H9 (cell line): ENCODE measurements around the gene YBEY. TPM values are rescaled to one million over a fixed set of nuclear protein-coding genes. Genes with fewer than 3 reads are reported as not detected.

ENCODE experiments used
- DNase-seq: peaks from one replicate; pipeline ENCODE4 v3.0.0-alpha.2; 2017
- H2AFZ ChIP-seq: one replicate; pipeline ENCODE4 v1.6.1; 2013; ENCODE audit warnings: mild to moderate bottlenecking, low read length, control low read depth, moderate library complexity
- H2AK5ac ChIP-seq: 2 replicates; pipeline ENCODE4 v1.6.1; 2013; ENCODE audit warnings: low read length, control low read depth, mixed read lengths; ENCODE audit not compliant: insufficient read length
- H2BK120ac ChIP-seq: one replicate; pipeline ENCODE4 v1.6.1; 2013; ENCODE audit warnings: low read depth, mild to moderate bottlenecking, low read length, control low read depth, inconsistent platforms; ENCODE audit not compliant: poor library complexity, severe bottlenecking
- H2BK12ac ChIP-seq: 2 replicates; pipeline ENCODE4 v1.6.1; 2013; ENCODE audit warnings: low read length, control low read depth, mixed read lengths, low read depth; ENCODE audit not compliant: insufficient read length
- H2BK15ac ChIP-seq: 2 replicates; pipeline ENCODE4 v1.6.1; 2013; ENCODE audit warnings: low read depth, low read length, control low read depth
- H2BK20ac ChIP-seq: one replicate; pipeline ENCODE4 v1.6.1; 2013; ENCODE audit warnings: low read depth, mild to moderate bottlenecking, low read length, control low read depth, inconsistent platforms; ENCODE audit not compliant: poor library complexity, severe bottlenecking
- H2BK5ac ChIP-seq: 2 replicates; pipeline ENCODE4 v1.6.1; 2013; ENCODE audit warnings: low read length, control low read depth, mixed read lengths; ENCODE audit not compliant: insufficient read length
- H3K14ac ChIP-seq: 2 replicates; pipeline ENCODE4 v1.6.1; 2013; ENCODE audit warnings: low read length, control low read depth; ENCODE audit not compliant: insufficient read depth
- H3K18ac ChIP-seq: 2 replicates; pipeline ENCODE4 v1.6.1; 2013; ENCODE audit warnings: low read depth, mild to moderate bottlenecking, mixed read lengths, low read length, control low read depth; ENCODE audit not compliant: insufficient read length
- H3K23ac ChIP-seq: 2 replicates; pipeline ENCODE4 v1.6.1; 2013; ENCODE audit warnings: low read length, control low read depth, mixed read lengths, low read depth; ENCODE audit not compliant: insufficient read length
- H3K23me2 ChIP-seq: 2 replicates; pipeline ENCODE4 v1.6.1; 2013; ENCODE audit warnings: low read depth, mild to moderate bottlenecking, mixed read lengths, low read length, control low read depth; ENCODE audit not compliant: insufficient read length, poor library complexity, severe bottlenecking
- H3K27ac ChIP-seq: 2 replicates; pipeline ENCODE4 v1.5.1; 2013; ENCODE audit warnings: low read length, control low read depth, mixed read lengths, low read depth; ENCODE audit not compliant: insufficient read length
- H3K27me3 ChIP-seq: 2 replicates; pipeline ENCODE4 v1.6.1; 2013; ENCODE audit warnings: low read length, control low read depth, inconsistent platforms; ENCODE audit not compliant: insufficient read depth
- H3K4ac ChIP-seq: 2 replicates; pipeline ENCODE4 v1.6.1; 2013; ENCODE audit warnings: low read depth, mild to moderate bottlenecking, control low read depth, inconsistent platforms, low read length, moderate library complexity
- H3K4me1 ChIP-seq: 2 replicates; pipeline ENCODE4 v1.6.1; 2013; ENCODE audit warnings: low read length, control low read depth, inconsistent platforms; ENCODE audit not compliant: insufficient read depth
- H3K4me2 ChIP-seq: 2 replicates; pipeline ENCODE4 v1.6.1; 2013; ENCODE audit warnings: low read length, control low read depth, mixed read lengths; ENCODE audit not compliant: insufficient read length, insufficient read depth
- H3K56ac ChIP-seq: 2 replicates; pipeline ENCODE4 v1.6.1; 2013; ENCODE audit warnings: low read depth, mild to moderate bottlenecking, mixed read lengths, low read length, control low read depth; ENCODE audit not compliant: insufficient read length
- H3K79me1 ChIP-seq: 2 replicates; pipeline ENCODE4 v1.6.1; 2013; ENCODE audit warnings: low read depth, mild to moderate bottlenecking, moderate library complexity, low read length, control low read depth, inconsistent platforms; ENCODE audit not compliant: insufficient read depth, poor library complexity, severe bottlenecking
- H3K79me2 ChIP-seq: 2 replicates; pipeline ENCODE4 v1.6.1; 2013; ENCODE audit warnings: low read length, control low read depth, inconsistent platforms; ENCODE audit not compliant: insufficient read depth
- H3K9ac ChIP-seq: 2 replicates; pipeline ENCODE4 v1.6.1; 2013; ENCODE audit warnings: low read length, control low read depth, mixed read lengths; ENCODE audit not compliant: insufficient read length; ENCODE audit errors: extremely low read depth
- H3K9me3 ChIP-seq: one replicate; pipeline ENCODE4 v1.6.1; 2013; ENCODE audit warnings: low read depth, low read length, inconsistent platforms; ENCODE audit not compliant: control insufficient read depth
- H3T11ph ChIP-seq: one replicate; pipeline ENCODE4 v1.6.1; 2013; ENCODE audit warnings: mild to moderate bottlenecking, low read length, control low read depth, inconsistent platforms
- H4K20me1 ChIP-seq: one replicate; pipeline ENCODE4 v1.6.1; 2013; ENCODE audit not compliant: control insufficient read depth, insufficient read length, insufficient read depth
- H4K5ac ChIP-seq: 2 replicates; pipeline ENCODE4 v1.6.1; 2013; ENCODE audit warnings: low read depth, mild to moderate bottlenecking, mixed read lengths, low read length, control low read depth; ENCODE audit not compliant: insufficient read length
- H4K8ac ChIP-seq: replicated peaks from 2 replicates; pipeline ENCODE4 v1.6.1; 2013; ENCODE audit warnings: low read length, control low read depth, mixed read lengths, low read depth; ENCODE audit not compliant: insufficient read length
- H4K91ac ChIP-seq: 2 replicates; pipeline ENCODE4 v1.6.1; 2013; ENCODE audit warnings: low read depth, mild to moderate bottlenecking, moderate library complexity, mixed read lengths, low read length, control low read depth; ENCODE audit not compliant: insufficient read length
- H3K27ac Mint-ChIP-seq, 3 experiments: 2 replicates in 2 of 3; 3 replicates in 1 of 3; pipeline ENCODE4 v1.8.0; 2020 to 2021; ENCODE audit warnings: mixed read lengths in 3 of 3, mild to moderate bottlenecking in 1 of 3, moderate library complexity in 1 of 3
- H3K27me3 Mint-ChIP-seq: 2 replicates; pipeline ENCODE4 v1.8.0; 2021; ENCODE audit warnings: low read depth, mild to moderate bottlenecking, moderate library complexity, mixed read lengths
- H3K36me3 Mint-ChIP-seq, 3 experiments: 2 replicates in 2 of 3; 3 replicates in 1 of 3; pipeline ENCODE4 v1.8.0; 2020 to 2021; ENCODE audit warnings: low read depth in 3 of 3, mixed read lengths in 3 of 3; ENCODE audit not compliant: insufficient read depth in 1 of 3
- H3K4me1 Mint-ChIP-seq, 2 experiments: 2 replicates each; pipeline ENCODE4 v1.8.0; 2020; ENCODE audit warnings: mixed read lengths in 2 of 2
- H3K4me3 Mint-ChIP-seq, 2 experiments: 2 replicates in 1 of 2; 3 replicates in 1 of 2; pipeline ENCODE4 v1.8.0; 2020 to 2021; ENCODE audit warnings: mild to moderate bottlenecking in 2 of 2, mixed read lengths in 2 of 2, moderate library complexity in 1 of 2
- H3K9me3 Mint-ChIP-seq, 2 experiments: 2 replicates in 1 of 2; 3 replicates in 1 of 2; pipeline ENCODE4 v1.8.0; 2020; ENCODE audit warnings: mild to moderate bottlenecking in 2 of 2, mixed read lengths in 2 of 2, moderate library complexity in 1 of 2
- WGBS: extraction: QIAGEN DNeasy Blood & Tissue Kit; methylation state at CpG from one replicate; pipeline ENCODE4 v1.1.7; 2013; ENCODE audit warnings: missing lambda C conversion rate, low lambda C conversion rate, mixed read lengths; ENCODE audit not compliant: insufficient read length; ENCODE audit errors: extremely low coverage; 5-methylcytosine and 5-hydroxymethylcytosine counted together
- total RNA-seq: library from RNA; stranded (reverse); gene quantifications from 2 replicates; pipeline ENCODE4 v1.2.1, GENCODE V29; 2021
- TF ChIP-seq, protein P1 (sequence below): fragments of 200-600 bp; sonication (generic); conservative IDR thresholded peaks from 3 replicates; pipeline ENCODE4 v1.8.0; 2021; ENCODE audit warnings: antibody characterized with exemption, mild to moderate bottlenecking

Gene YBEY
- total RNA-seq, 1 experiment from 2014 or later = 26.2 TPM

DNA sequence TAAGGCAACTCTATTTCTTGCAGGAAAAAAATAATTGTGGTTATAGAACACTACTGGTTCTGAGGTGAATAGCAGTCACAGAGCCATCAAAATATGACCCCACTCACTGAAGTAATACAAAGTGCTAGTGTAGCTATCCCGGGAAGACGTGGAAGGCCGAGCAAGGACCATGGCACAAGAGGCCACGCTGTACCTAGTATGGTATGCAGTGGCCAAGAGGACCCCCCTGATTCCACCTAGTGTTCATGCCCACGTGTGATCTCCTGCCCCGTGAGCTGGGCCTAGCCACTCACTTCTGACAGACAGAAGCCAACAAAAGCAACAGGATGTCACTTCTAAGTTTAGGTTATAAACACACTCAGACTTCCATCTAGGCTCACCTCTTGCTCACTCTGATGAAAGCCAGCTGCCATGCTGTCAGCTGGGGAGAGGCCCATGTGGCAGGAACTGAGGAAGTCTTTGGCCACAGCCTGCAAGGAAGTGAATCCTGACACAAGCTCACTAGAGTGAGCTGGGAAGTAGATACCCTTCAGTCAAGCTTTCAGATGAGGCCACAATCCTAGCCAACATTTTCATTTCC lies 35.9 kb upstream of the YBEY start:
- H4K8ac ChIP-seq = no peak overlapping the region
- no peak overlapping the region for H3K56ac ChIP-seq
- no peaks in the 10 kb centered on the region for H3K27me3 ChIP-seq
- H4K91ac ChIP-seq = no peak overlapping the region
- no peak overlapping the region for H3K4me2 ChIP-seq
- no peak overlapping the region for H4K5ac ChIP-seq
- H2BK5ac ChIP-seq = no peak overlapping the region
- H3K27ac Mint-ChIP-seq = peak overlapping the region in 1 of 3 experiments; percentile 45; a peak in 2 of 7 replicates
- H3K4me1 ChIP-seq = no peaks in the 10 kb centered on the region
- H3K36me3 Mint-ChIP-seq = peaks cover 58 to 91% (median 83%) of the 10 kb centered on the region in 3 experiments
- no peaks in the 10 kb centered on the region for H3K9me3 ChIP-seq
- no CpG with 5 or more reads among the region's 6 CpGs for WGBS
- H3K23me2 ChIP-seq = no peaks in the 10 kb centered on the region
- no peak overlapping the region for H3K18ac ChIP-seq
- H3K4me3 Mint-ChIP-seq = no peak overlapping the region
- H3K79me2 ChIP-seq = no peaks in the 10 kb centered on the region
- no peak overlapping the region for H2AFZ ChIP-seq
- no peak overlapping the region for H3K9ac ChIP-seq
- no peak overlapping the region for H3K27ac ChIP-seq
- H3K4ac ChIP-seq = no peak overlapping the region
- no peaks in the 10 kb centered on the region for H3K9me3 Mint-ChIP-seq
- TF ChIP-seq, protein P1, sequence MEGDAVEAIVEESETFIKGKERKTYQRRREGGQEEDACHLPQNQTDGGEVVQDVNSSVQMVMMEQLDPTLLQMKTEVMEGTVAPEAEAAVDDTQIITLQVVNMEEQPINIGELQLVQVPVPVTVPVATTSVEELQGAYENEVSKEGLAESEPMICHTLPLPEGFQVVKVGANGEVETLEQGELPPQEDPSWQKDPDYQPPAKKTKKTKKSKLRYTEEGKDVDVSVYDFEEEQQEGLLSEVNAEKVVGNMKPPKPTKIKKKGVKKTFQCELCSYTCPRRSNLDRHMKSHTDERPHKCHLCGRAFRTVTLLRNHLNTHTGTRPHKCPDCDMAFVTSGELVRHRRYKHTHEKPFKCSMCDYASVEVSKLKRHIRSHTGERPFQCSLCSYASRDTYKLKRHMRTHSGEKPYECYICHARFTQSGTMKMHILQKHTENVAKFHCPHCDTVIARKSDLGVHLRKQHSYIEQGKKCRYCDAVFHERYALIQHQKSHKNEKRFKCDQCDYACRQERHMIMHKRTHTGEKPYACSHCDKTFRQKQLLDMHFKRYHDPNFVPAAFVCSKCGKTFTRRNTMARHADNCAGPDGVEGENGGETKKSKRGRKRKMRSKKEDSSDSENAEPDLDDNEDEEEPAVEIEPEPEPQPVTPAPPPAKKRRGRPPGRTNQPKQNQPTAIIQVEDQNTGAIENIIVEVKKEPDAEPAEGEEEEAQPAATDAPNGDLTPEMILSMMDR = no peak
- no peak overlapping the region for H3K23ac ChIP-seq
- no peak overlapping the region for H2BK120ac ChIP-seq
- H3K79me1 ChIP-seq = no peaks in the 10 kb centered on the region
- DNase-seq = no peak
- H3T11ph ChIP-seq = no peak overlapping the region
- H2AK5ac ChIP-seq = no peak overlapping the region
- no peak overlapping the region for H2BK20ac ChIP-seq
- H2BK12ac ChIP-seq = no peak overlapping the region
- H3K4me1 Mint-ChIP-seq = no peaks in the 10 kb centered on the region
- H3K27me3 Mint-ChIP-seq = no peaks in the 10 kb centered on the region
- no peaks in the 10 kb centered on the region for H4K20me1 ChIP-seq
- no peak overlapping the region for H3K14ac ChIP-seq
- no peak overlapping the region for H2BK15ac ChIP-seq
